Astrocyte of the hippocampus (primary cell): ENCODE data around the gene PTPMT1.

Experiments used
- DNase-seq: peaks from one replicate; pipeline ENCODE4 v3.0.0; 2011; ENCODE audit warnings: low read depth, low spot score

PTPMT1 gene

DNA sequence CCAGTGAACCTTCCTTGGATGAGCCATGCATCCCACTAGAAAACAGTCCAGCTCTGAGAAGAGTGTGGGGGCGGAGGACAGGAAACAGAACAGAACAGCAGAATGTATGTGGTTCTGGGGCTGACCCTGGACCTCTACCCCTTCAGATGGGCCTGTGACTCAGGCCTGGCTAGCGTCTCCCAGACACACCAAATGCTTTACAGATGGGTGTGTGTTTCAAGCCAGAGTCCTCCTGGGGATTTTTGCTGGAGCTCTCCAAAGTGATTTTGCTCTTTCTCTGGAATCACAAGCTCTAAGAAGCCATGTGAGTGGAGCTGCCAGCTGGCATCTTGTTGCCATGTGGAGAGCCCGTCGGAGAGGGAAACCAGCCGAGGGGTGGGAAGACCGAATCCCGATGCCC, 42.0 kb downstream of the PTPMT1 start:
- peak; percentile 42 for DNase-seq

DNA sequence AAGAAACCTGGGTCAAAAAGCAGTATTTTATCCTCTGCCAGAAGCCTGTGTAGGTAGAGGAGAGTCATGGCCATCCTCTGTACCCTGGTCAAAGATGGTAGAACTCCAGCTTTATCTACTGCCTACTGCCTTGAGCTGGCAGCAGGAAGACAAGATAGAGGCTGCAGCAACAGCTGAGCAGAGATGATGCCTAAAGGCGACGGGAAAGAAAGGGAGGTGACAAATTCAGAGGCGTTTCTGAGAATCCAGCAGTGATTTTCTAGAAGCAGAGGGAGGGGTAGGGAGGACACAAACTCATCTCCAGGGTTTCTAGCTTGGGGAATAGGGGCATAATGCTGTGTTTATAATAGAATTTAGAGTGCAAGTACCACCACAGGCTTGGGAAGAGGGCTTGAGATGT, 44.3 kb downstream of the PTPMT1 start:
- DNase-seq, result no peak

DNA sequence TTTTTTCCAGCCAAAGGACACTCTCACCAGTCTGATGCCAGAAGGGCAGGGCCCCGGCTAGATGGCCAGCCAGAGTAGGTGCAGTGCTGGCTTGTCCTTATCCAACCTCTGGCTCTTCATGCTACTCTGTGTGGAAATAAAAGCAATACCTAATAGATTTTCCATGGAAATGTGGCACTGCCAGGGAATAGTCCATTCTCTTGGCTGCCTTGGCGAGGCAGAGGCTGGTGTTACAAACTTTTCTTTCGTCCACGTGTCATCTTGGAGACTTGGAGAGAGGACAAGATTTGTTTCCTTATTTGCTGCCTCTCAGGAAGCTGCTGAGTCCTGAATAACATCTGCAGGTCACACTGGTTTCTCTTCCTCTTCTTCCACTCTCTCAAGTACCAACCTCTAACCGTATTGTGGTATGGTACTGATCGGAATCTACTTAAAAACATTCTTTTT, 46.0 kb downstream of the PTPMT1 start:
- no peak for DNase-seq

DNA sequence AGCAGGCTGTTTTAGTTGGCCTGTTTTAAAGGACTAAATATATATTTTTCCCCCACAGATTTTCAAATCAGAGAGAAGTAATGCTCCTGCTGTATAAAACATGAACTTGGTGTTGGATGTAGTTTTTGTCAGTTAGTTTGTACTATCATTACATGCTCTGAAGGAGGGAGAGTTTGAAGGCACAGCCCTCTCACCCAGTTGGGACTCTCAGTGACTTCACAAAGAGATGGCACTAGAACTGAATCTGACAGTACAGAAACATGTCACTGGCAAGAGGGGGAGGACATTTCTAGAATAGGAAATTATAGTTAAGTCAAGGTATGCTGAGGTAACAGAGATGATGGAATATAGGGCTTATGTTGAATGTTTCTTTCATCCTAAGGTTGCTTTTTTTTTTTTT, 49.9 kb downstream of the PTPMT1 start:
- no peak for DNase-seq

DNA sequence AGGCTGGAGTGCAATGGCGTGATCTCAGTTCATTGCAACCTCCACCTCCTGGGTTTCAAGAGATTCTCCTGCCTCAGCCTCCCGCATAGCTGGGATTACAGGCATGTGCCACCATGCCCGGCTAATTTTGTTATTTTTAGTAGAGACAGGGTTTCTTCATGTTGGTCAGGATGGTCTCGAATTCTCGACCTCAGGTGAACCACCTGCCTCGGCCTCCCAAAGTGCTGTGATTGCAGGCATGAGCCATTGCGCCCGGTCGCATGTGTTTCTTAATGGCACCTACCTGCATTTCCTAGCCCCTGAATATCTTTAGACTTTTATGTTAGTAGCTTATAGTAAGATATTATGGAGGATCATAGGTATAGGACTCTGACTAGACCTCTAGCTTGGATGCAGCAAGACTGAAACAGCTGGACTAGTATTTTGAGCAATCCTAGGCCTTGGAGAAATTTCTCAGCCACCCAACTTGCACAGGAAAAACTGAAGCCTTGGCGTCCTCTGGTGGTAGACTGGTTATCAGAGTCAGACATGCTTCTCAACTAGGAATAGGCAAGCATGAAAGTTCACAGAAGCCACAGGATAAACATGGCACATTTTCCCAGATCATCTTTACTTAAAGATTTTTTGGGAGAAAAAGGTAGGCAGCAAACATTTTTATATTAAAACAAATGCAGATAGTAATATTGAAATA, 51.5 kb downstream of the PTPMT1 start:
- DNase-seq, result peak; percentile 77

DNA sequence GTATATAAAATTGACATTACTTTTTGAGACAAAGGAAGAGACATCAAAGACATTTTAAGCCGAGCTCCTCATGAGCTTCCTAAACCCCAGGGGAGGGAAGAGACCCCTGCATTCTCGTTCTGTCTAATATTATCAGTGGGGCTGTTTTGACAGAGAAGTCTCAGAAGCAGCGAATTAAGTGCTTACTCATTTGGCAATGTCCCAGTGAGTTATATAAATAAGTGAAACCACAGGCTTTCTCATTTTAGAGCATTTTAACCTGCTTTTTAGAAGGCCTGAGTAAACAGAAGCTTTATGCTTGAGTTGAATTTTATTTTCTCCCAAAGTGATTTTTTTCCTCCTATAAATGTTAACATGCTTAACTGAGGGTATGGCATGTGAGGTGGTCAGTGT, 52.0 kb downstream of the PTPMT1 start:
- peak; percentile 67 for DNase-seq

DNA sequence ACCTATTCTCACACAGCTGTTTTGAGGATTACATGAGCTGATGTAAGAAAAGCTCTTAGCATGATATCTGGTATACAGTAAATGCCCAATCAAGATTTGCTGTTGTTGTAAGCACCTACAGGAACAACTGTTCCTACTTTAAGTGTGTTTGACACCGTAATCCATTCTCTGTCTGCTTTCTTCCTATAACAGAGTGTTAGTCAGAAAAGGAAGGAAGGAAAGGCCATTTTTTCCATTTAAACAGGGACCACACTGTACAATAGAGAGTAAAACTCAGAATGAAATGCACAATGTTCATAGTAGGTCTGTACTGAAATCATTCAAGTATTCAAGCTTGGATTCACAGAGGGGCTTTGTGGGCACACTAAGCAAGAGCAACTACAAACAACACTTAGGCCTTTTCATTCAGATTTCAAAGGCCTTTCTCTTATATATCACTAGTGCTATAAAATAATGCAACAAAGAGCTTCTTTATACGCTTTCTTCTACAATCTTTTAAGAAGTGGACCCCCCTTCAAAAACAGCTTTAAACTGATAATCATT, 55.5 kb downstream of the PTPMT1 start:
- no peak for DNase-seq
